Colonic mucosa (tissue), 4 donors: ENCODE data around the gene BCAN. TPM values are rescaled to one million over a fixed set of nuclear protein-coding genes. Genes with fewer than 3 reads are reported as not detected.

Experiments
- DNase-seq: peaks from one replicate; pipeline ENCODE4 v3.0.0-alpha.2; 2020
- H3K27ac ChIP-seq: fragments of 200-600 bp; one replicate; pipeline ENCODE4 v1.8.0; 2021
- H3K27me3 ChIP-seq: fragments of 200-600 bp; one replicate; pipeline ENCODE4 v1.8.0; 2021
- H3K36me3 ChIP-seq: fragments of 200-600 bp; one replicate; pipeline ENCODE4 v1.8.0; 2021
- H3K4me1 ChIP-seq: fragments of 200-600 bp; one replicate; pipeline ENCODE4 v1.8.0; 2021; ENCODE audit warnings: mild to moderate bottlenecking
- H3K4me3 ChIP-seq: fragments of 200-600 bp; one replicate; pipeline ENCODE4 v1.8.0; 2021
- H3K9ac ChIP-seq, 2 donors: one replicate each; pipeline ENCODE4 v1.7.0; 2013; ENCODE audit warnings: control low read depth in 2 of 2, low read depth in 2 of 2, low read length in 2 of 2
- H3K9me3 ChIP-seq: fragments of 200-600 bp; one replicate; pipeline ENCODE4 v1.8.0; 2021
- CTCF ChIP-seq: fragments of 200-600 bp; IDR thresholded peaks from one replicate; pipeline ENCODE4 v1.8.0; 2022; ENCODE audit warnings: antibody characterized with exemption, mild to moderate bottlenecking
- intact Hi-C: fragments of 100-400 bp; cut with DNase I; formaldehyde crosslinking; loops from one replicate; pipeline ENCODE4 v1.14.1; 2022
- total RNA-seq, 2 donors: library from RNA; stranded (reverse); fragmentation: NEBNext Ultra II Directional in 1 of 2; extraction: Animal tissue kit (Norgen Biotek cat#: 25700) in 1 of 2; gene quantifications; one replicate each; pipeline ENCODE4 v1.2.1, GENCODE V29; 2021
- donor health status: healthy.
- donor health status: DM: no; HTN: no; CAD: no.
- donor health status: DM: no; HTN: no; CAD: no.

The BCAN gene
- total RNA-seq, 2 donors from 2014 or later = 0.37 TPM; not detected in 1

GRCh38 chr1:156671804-156672203 lies 29.9 kb downstream of the BCAN start:
- TF ChIP-seq CTCF = no peak
- H3K4me1 ChIP-seq = peaks cover under 1% of the 10 kb centered on the region

GRCh38 chr1:156673387-156674121 lies 31.6 kb downstream of the BCAN start:
- Histone ChIP-seq H3K27ac (no peak overlapping the region), H3K4me1 (peaks cover 8% of the 10 kb centered on the region), H3K9ac (peak overlapping the region in 1 of 2 donors; percentile 39), H3K27me3 (peaks cover 25% of the 10 kb centered on the region), H3K36me3 (no peaks in the 10 kb centered on the region), H3K9me3 (no peaks in the 10 kb centered on the region), H3K4me3 (no peak overlapping the region)
- intact Hi-C loops = no loop called here
- TF ChIP-seq CTCF = no peak
- no peak for DNase-seq

More at GRCh38 chr1:156671804-156672203, 29.9 kb downstream of the BCAN start:
- no peaks in the 10 kb centered on the region for H3K9me3 ChIP-seq
- intact Hi-C loops = no loop called here
- H3K36me3 ChIP-seq = no peaks in the 10 kb centered on the region
- no peak overlapping the region for H3K4me3 ChIP-seq
- H3K27me3 ChIP-seq = peaks cover 14% of the 10 kb centered on the region
- H3K9ac ChIP-seq = no peak overlapping the region
- DNase-seq = no peak
- H3K27ac ChIP-seq = no peak overlapping the region

GRCh38 chr1:156675210-156676113 lies 33.5 kb downstream of the BCAN start:
- H3K4me1 ChIP-seq = peaks cover 8% of the 10 kb centered on the region
- DNase-seq = no peak
- intact Hi-C loops = no loop called here
- H3K36me3 ChIP-seq = no peaks in the 10 kb centered on the region
- H3K4me3 ChIP-seq = peak overlapping the region; percentile 32
- H3K27ac ChIP-seq = peak overlapping the region; percentile 30
- H3K9me3 ChIP-seq = no peaks in the 10 kb centered on the region
- TF ChIP-seq CTCF = no peak
- peaks cover 37% of the 10 kb centered on the region for H3K27me3 ChIP-seq
- peak overlapping the region; percentile 56 for H3K9ac ChIP-seq

- Histone ChIP-seq H3K36me3 (no peaks in the 10 kb centered on the region), H3K9ac (peak overlapping the region; percentile 56 to 60), H3K4me3 (peak overlapping the region; percentile 32), H3K4me1 (peaks cover 8% of the 10 kb centered on the region), H3K9me3 (no peaks in the 10 kb centered on the region), H3K27me3 (peaks cover 37% of the 10 kb centered on the region), H3K27ac (peak overlapping the region; percentile 30)
- no peak for DNase-seq
- no peak for TF ChIP-seq CTCF
- intact Hi-C loops = no loop called here
Observed at GRCh38 chr1:156676114-156676819, 34.4 kb downstream of the BCAN start.
